Subcutaneous adipose tissue (tissue), 4 donors: Measurements from ENCODE around the gene EHD4. TPM values are rescaled to one million over a fixed set of nuclear protein-coding genes. Genes with fewer than 3 reads are reported as not detected.

ENCODE experiments used
- total RNA-seq, 4 donors: library from RNA; depleted of rRNA; stranded (reverse); fragments of >200 nt; gene quantifications; one replicate each; pipeline ENCODE4 v1.1.0, GENCODE V29; 2016
- TF ChIP-seq, protein P1 (sequence below): fragments of 450-650 bp; IDR thresholded peaks from one replicate; pipeline ENCODE4 v1.5.1; 2016; ENCODE audit warnings: low read depth, mild to moderate bottlenecking, control low read depth, antibody characterized with exemption, moderate library complexity

Gene EHD4
- total RNA-seq, 4 donors from 2014 or later = 24.8 to 43.2 (median 33.0) TPM

GRCh38 chr15:41932511-41933289, 39.7 kb downstream of the EHD4 start:
- TF ChIP-seq, protein P1, sequence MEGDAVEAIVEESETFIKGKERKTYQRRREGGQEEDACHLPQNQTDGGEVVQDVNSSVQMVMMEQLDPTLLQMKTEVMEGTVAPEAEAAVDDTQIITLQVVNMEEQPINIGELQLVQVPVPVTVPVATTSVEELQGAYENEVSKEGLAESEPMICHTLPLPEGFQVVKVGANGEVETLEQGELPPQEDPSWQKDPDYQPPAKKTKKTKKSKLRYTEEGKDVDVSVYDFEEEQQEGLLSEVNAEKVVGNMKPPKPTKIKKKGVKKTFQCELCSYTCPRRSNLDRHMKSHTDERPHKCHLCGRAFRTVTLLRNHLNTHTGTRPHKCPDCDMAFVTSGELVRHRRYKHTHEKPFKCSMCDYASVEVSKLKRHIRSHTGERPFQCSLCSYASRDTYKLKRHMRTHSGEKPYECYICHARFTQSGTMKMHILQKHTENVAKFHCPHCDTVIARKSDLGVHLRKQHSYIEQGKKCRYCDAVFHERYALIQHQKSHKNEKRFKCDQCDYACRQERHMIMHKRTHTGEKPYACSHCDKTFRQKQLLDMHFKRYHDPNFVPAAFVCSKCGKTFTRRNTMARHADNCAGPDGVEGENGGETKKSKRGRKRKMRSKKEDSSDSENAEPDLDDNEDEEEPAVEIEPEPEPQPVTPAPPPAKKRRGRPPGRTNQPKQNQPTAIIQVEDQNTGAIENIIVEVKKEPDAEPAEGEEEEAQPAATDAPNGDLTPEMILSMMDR = no peak

DNA sequence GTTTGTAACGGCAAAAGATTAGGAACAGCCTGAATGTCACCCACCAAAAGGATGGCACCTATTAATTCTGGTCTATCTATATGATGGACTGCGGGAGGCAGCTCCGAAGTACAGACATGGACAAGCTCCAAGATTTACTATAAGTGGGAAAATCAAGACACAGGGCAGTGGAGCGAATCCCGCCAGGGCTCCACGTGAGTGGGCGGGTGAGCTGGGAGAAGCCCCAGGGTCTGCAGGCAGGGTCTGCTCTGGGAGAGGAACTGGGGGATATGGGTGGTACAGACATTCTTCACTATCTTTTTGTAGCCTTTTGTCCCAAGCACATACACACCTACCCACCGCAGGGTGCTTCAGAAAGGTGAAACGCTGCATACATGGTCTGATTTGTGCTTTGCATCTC, 40.3 kb downstream of the EHD4 start:
- TF ChIP-seq, protein P1 = no peak

DNA sequence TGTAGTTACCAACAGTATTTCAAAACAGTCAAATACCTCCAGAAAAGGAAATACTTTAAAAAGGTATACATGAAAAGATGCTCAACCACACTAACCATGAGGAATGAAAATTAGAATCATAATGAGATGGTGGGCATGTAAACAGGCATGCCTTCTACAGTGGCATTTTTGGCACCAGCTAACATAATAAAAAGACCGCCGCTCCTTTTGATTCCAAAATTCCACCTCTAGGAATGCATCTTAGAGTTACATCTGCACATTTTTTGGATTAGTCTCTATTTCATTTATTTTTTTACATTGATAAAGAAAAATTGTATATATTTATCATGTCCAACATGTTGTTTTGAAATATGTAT, 41.5 kb downstream of the EHD4 start:
- TF ChIP-seq, protein P1 = no peak

- TF ChIP-seq, protein P1 = no peak
Observed at GRCh38 chr15:41930221-41930866, 42.0 kb downstream of the EHD4 start.

GRCh38 chr15:41928637-41929620, 43.4 kb downstream of the EHD4 start:
- TF ChIP-seq, protein P1 = no peak

DNA sequence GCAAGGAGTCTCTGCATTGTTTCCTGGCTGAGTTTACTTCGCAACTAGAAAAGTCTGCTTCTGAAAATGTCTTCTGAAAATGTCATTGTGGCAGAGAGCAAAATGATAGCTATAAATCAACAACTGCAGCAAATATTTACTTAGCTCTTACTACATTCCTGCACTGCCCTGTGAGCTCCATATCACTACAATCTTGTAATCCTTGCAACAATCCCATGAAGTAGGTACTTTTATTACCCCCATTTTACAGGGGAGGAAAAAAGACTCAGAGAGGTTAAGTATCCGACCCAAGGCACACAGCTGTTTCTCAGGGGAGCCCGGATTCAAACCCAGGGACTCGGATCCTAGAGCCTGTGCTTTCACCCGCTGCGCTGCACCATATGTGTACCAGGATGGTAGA, 44.3 kb downstream of the EHD4 start:
- TF ChIP-seq, protein P1 = no peak
